H9 (cell line): ENCODE results near the gene SERPINB13. TPM values are rescaled to one million over a fixed set of nuclear protein-coding genes. Genes with fewer than 3 reads are reported as not detected.

Experiments
- DNase-seq: peaks from one replicate; pipeline ENCODE4 v3.0.0-alpha.2; 2017
- H2AFZ ChIP-seq: one replicate; pipeline ENCODE4 v1.6.1; 2013; ENCODE audit warnings: mild to moderate bottlenecking, low read length, control low read depth, moderate library complexity
- H2AK5ac ChIP-seq: 2 replicates; pipeline ENCODE4 v1.6.1; 2013; ENCODE audit warnings: low read length, control low read depth, mixed read lengths; ENCODE audit not compliant: insufficient read length
- H2BK120ac ChIP-seq: one replicate; pipeline ENCODE4 v1.6.1; 2013; ENCODE audit warnings: low read depth, mild to moderate bottlenecking, low read length, control low read depth, inconsistent platforms; ENCODE audit not compliant: poor library complexity, severe bottlenecking
- H2BK12ac ChIP-seq: 2 replicates; pipeline ENCODE4 v1.6.1; 2013; ENCODE audit warnings: low read length, control low read depth, mixed read lengths, low read depth; ENCODE audit not compliant: insufficient read length
- H2BK15ac ChIP-seq: 2 replicates; pipeline ENCODE4 v1.6.1; 2013; ENCODE audit warnings: low read depth, low read length, control low read depth
- H2BK20ac ChIP-seq: one replicate; pipeline ENCODE4 v1.6.1; 2013; ENCODE audit warnings: low read depth, mild to moderate bottlenecking, low read length, control low read depth, inconsistent platforms; ENCODE audit not compliant: poor library complexity, severe bottlenecking
- H2BK5ac ChIP-seq: 2 replicates; pipeline ENCODE4 v1.6.1; 2013; ENCODE audit warnings: low read length, control low read depth, mixed read lengths; ENCODE audit not compliant: insufficient read length
- H3K14ac ChIP-seq: 2 replicates; pipeline ENCODE4 v1.6.1; 2013; ENCODE audit warnings: low read length, control low read depth; ENCODE audit not compliant: insufficient read depth
- H3K18ac ChIP-seq: 2 replicates; pipeline ENCODE4 v1.6.1; 2013; ENCODE audit warnings: low read depth, mild to moderate bottlenecking, mixed read lengths, low read length, control low read depth; ENCODE audit not compliant: insufficient read length
- H3K23ac ChIP-seq: 2 replicates; pipeline ENCODE4 v1.6.1; 2013; ENCODE audit warnings: low read length, control low read depth, mixed read lengths, low read depth; ENCODE audit not compliant: insufficient read length
- H3K23me2 ChIP-seq: 2 replicates; pipeline ENCODE4 v1.6.1; 2013; ENCODE audit warnings: low read depth, mild to moderate bottlenecking, mixed read lengths, low read length, control low read depth; ENCODE audit not compliant: insufficient read length, poor library complexity, severe bottlenecking
- H3K27ac ChIP-seq: 2 replicates; pipeline ENCODE4 v1.5.1; 2013; ENCODE audit warnings: low read length, control low read depth, mixed read lengths, low read depth; ENCODE audit not compliant: insufficient read length
- H3K27me3 ChIP-seq: 2 replicates; pipeline ENCODE4 v1.6.1; 2013; ENCODE audit warnings: low read length, control low read depth, inconsistent platforms; ENCODE audit not compliant: insufficient read depth
- H3K4ac ChIP-seq: 2 replicates; pipeline ENCODE4 v1.6.1; 2013; ENCODE audit warnings: low read depth, mild to moderate bottlenecking, control low read depth, inconsistent platforms, low read length, moderate library complexity
- H3K4me1 ChIP-seq: 2 replicates; pipeline ENCODE4 v1.6.1; 2013; ENCODE audit warnings: low read length, control low read depth, inconsistent platforms; ENCODE audit not compliant: insufficient read depth
- H3K4me2 ChIP-seq: 2 replicates; pipeline ENCODE4 v1.6.1; 2013; ENCODE audit warnings: low read length, control low read depth, mixed read lengths; ENCODE audit not compliant: insufficient read length, insufficient read depth
- H3K56ac ChIP-seq: 2 replicates; pipeline ENCODE4 v1.6.1; 2013; ENCODE audit warnings: low read depth, mild to moderate bottlenecking, mixed read lengths, low read length, control low read depth; ENCODE audit not compliant: insufficient read length
- H3K79me1 ChIP-seq: 2 replicates; pipeline ENCODE4 v1.6.1; 2013; ENCODE audit warnings: low read depth, mild to moderate bottlenecking, moderate library complexity, low read length, control low read depth, inconsistent platforms; ENCODE audit not compliant: insufficient read depth, poor library complexity, severe bottlenecking
- H3K79me2 ChIP-seq: 2 replicates; pipeline ENCODE4 v1.6.1; 2013; ENCODE audit warnings: low read length, control low read depth, inconsistent platforms; ENCODE audit not compliant: insufficient read depth
- H3K9ac ChIP-seq: 2 replicates; pipeline ENCODE4 v1.6.1; 2013; ENCODE audit warnings: low read length, control low read depth, mixed read lengths; ENCODE audit not compliant: insufficient read length; ENCODE audit errors: extremely low read depth
- H3K9me3 ChIP-seq: one replicate; pipeline ENCODE4 v1.6.1; 2013; ENCODE audit warnings: low read depth, low read length, inconsistent platforms; ENCODE audit not compliant: control insufficient read depth
- H3T11ph ChIP-seq: one replicate; pipeline ENCODE4 v1.6.1; 2013; ENCODE audit warnings: mild to moderate bottlenecking, low read length, control low read depth, inconsistent platforms
- H4K20me1 ChIP-seq: one replicate; pipeline ENCODE4 v1.6.1; 2013; ENCODE audit not compliant: control insufficient read depth, insufficient read length, insufficient read depth
- H4K5ac ChIP-seq: 2 replicates; pipeline ENCODE4 v1.6.1; 2013; ENCODE audit warnings: low read depth, mild to moderate bottlenecking, mixed read lengths, low read length, control low read depth; ENCODE audit not compliant: insufficient read length
- H4K8ac ChIP-seq: replicated peaks from 2 replicates; pipeline ENCODE4 v1.6.1; 2013; ENCODE audit warnings: low read length, control low read depth, mixed read lengths, low read depth; ENCODE audit not compliant: insufficient read length
- H4K91ac ChIP-seq: 2 replicates; pipeline ENCODE4 v1.6.1; 2013; ENCODE audit warnings: low read depth, mild to moderate bottlenecking, moderate library complexity, mixed read lengths, low read length, control low read depth; ENCODE audit not compliant: insufficient read length
- H3K27ac Mint-ChIP-seq, 3 experiments: 2 replicates in 2 of 3; 3 replicates in 1 of 3; pipeline ENCODE4 v1.8.0; 2020 to 2021; ENCODE audit warnings: mixed read lengths in 3 of 3, mild to moderate bottlenecking in 1 of 3, moderate library complexity in 1 of 3
- H3K27me3 Mint-ChIP-seq: 2 replicates; pipeline ENCODE4 v1.8.0; 2021; ENCODE audit warnings: low read depth, mild to moderate bottlenecking, moderate library complexity, mixed read lengths
- H3K36me3 Mint-ChIP-seq, 3 experiments: 2 replicates in 2 of 3; 3 replicates in 1 of 3; pipeline ENCODE4 v1.8.0; 2020 to 2021; ENCODE audit warnings: low read depth in 3 of 3, mixed read lengths in 3 of 3; ENCODE audit not compliant: insufficient read depth in 1 of 3
- H3K4me1 Mint-ChIP-seq, 2 experiments: 2 replicates each; pipeline ENCODE4 v1.8.0; 2020; ENCODE audit warnings: mixed read lengths in 2 of 2
- H3K4me3 Mint-ChIP-seq, 2 experiments: 2 replicates in 1 of 2; 3 replicates in 1 of 2; pipeline ENCODE4 v1.8.0; 2020 to 2021; ENCODE audit warnings: mild to moderate bottlenecking in 2 of 2, mixed read lengths in 2 of 2, moderate library complexity in 1 of 2
- H3K9me3 Mint-ChIP-seq, 2 experiments: 2 replicates in 1 of 2; 3 replicates in 1 of 2; pipeline ENCODE4 v1.8.0; 2020; ENCODE audit warnings: mild to moderate bottlenecking in 2 of 2, mixed read lengths in 2 of 2, moderate library complexity in 1 of 2
- WGBS: extraction: QIAGEN DNeasy Blood & Tissue Kit; methylation state at CpG from one replicate; pipeline ENCODE4 v1.1.7; 2013; ENCODE audit warnings: missing lambda C conversion rate, low lambda C conversion rate, mixed read lengths; ENCODE audit not compliant: insufficient read length; ENCODE audit errors: extremely low coverage; 5-methylcytosine and 5-hydroxymethylcytosine counted together
- total RNA-seq: library from RNA; stranded (reverse); gene quantifications from 2 replicates; pipeline ENCODE4 v1.2.1, GENCODE V29; 2021
- TF ChIP-seq, protein P1 (sequence below): fragments of 200-600 bp; sonication (generic); conservative IDR thresholded peaks from 3 replicates; pipeline ENCODE4 v1.8.0; 2021; ENCODE audit warnings: antibody characterized with exemption, mild to moderate bottlenecking

Gene SERPINB13
- total RNA-seq, 1 experiment from 2014 or later: not detected

GRCh38 chr18:63567825-63568224 is 19.3 kb upstream of the SERPINB13 start:
- no CpG with 5 or more reads among the region's 9 CpGs for WGBS
- H3K36me3 Mint-ChIP-seq: no peaks in the 10 kb centered on the region; a peak in 1 of 7 replicates

More at GRCh38 chr18:63567825-63568224, 19.3 kb upstream of the SERPINB13 start:
- Histone ChIP-seq H3K79me2 (no peaks in the 10 kb centered on the region), H3K4me1 (no peaks in the 10 kb centered on the region), H4K8ac (no peak overlapping the region), H2BK15ac (no peak overlapping the region), H4K20me1 (no peaks in the 10 kb centered on the region), H3K23me2 (no peaks in the 10 kb centered on the region), H3K18ac (no peak overlapping the region), H2AFZ (no peak overlapping the region), H3K9me3 (no peaks in the 10 kb centered on the region), H2BK5ac (no peak overlapping the region), H3K23ac (no peak overlapping the region), H3K27ac (no peak overlapping the region), H3K14ac (no peak overlapping the region), H4K5ac (no peak overlapping the region), H3K9ac (no peak overlapping the region), H2BK120ac (no peak overlapping the region), H3T11ph (no peak overlapping the region), H3K79me1 (no peaks in the 10 kb centered on the region), H3K56ac (no peak overlapping the region), H3K4ac (no peak overlapping the region), H3K27me3 (no peaks in the 10 kb centered on the region), H3K4me2 (no peak overlapping the region), H4K91ac (no peak overlapping the region), H2BK20ac (no peak overlapping the region), H2BK12ac (no peak overlapping the region), H2AK5ac (no peak overlapping the region)
- TF ChIP-seq, protein P1, sequence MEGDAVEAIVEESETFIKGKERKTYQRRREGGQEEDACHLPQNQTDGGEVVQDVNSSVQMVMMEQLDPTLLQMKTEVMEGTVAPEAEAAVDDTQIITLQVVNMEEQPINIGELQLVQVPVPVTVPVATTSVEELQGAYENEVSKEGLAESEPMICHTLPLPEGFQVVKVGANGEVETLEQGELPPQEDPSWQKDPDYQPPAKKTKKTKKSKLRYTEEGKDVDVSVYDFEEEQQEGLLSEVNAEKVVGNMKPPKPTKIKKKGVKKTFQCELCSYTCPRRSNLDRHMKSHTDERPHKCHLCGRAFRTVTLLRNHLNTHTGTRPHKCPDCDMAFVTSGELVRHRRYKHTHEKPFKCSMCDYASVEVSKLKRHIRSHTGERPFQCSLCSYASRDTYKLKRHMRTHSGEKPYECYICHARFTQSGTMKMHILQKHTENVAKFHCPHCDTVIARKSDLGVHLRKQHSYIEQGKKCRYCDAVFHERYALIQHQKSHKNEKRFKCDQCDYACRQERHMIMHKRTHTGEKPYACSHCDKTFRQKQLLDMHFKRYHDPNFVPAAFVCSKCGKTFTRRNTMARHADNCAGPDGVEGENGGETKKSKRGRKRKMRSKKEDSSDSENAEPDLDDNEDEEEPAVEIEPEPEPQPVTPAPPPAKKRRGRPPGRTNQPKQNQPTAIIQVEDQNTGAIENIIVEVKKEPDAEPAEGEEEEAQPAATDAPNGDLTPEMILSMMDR: no peak
- DNase-seq: no peak
- Mint-ChIP-seq H3K27me3 (no peaks in the 10 kb centered on the region; the same call in none of the 2 replicates), H3K4me1 (peaks cover 2 to 3% of the 10 kb centered on the region in 2 experiments; a peak in 1 of 4 replicates), H3K27ac (no peak overlapping the region), H3K4me3 (no peak overlapping the region), H3K9me3 (no peaks in the 10 kb centered on the region)
